ENCODE data around the gene SDC4.

SDC4 gene

DNA sequence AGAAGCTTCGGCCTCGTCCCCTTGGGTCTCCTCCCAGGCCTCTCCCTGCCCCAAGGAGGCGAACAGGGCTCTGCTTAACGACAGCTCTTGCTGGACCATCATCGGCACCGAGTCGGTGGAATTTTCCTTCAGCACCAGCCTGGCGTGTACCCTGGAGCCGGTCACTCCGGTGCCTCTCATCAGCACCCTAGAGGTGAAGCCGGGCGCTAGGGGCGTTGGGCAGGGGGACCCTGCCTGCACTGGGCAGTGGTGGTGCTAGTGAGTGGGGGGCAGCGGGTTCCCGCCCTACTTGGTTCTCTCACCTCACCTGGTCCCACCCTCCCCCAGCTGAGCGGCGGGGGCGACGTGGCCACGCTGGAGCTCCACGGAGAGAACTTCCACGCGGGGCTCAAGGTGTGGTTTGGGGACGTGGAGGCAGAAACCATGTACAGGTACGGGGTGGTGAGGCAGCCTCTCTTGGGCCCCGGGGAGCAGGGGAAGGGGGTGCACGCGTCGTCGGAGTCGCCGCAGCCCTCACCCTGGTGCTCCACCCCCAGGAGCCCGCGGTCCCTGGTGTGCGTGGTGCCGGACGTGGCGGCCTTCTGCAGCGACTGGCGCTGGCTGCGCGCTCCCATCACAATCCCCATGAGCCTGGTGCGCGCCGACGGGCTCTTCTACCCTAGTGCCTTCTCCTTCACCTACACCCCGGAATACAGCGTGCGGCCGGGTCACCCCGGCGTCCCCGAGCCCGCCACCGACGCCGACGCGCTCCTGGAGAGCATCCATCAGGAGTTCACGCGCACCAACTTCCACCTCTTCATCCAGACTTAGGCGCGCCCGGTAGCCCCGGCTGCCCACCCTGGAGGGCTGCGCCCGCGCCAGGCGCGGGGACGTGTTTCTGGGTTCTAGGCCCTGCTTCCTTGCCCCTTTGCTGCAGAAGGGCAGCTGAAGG lies 31.8 kb downstream of the SDC4 start:
- H3K9me3 Mint-ChIP-seq = no peaks in the 10 kb centered on the region
- H3K4me1 Mint-ChIP-seq = peaks cover 4% of the 10 kb centered on the region
- H3K27ac Mint-ChIP-seq = no peak overlapping the region
- H3K4me3 Mint-ChIP-seq = no peak overlapping the region
- H3K36me3 Mint-ChIP-seq (ENCODE audit: low read depth) = no peaks in the 10 kb centered on the region
- peaks cover 58% of the 10 kb centered on the region for H3K27me3 Mint-ChIP-seq (ENCODE audit: low read depth, poor library complexity)
- no peak for TF ChIP-seq CTCF (IDR thresholded peaks at IDR 0.05)
- DNase-seq = no peak

DNA sequence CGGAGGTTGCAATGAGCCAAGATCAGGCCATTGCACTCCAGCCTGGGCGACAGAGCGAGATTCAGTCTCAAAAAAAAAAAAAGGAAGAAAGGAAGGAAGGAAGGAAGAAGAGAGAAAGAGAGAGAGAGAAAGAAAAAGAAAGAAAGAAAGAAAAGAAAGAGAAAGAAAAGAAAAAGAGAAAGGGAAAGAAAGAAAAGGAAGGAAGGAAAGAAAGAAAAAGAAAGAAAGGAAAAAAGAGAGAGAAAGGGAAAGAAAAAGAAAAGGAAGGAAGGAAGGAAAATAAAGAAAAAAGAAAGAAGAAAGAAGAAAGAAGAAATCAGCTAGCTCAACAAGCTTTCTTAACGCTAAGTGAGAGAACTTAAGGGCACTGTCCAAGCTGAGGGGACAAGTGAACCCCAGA lies 32.6 kb downstream of the SDC4 start:
- H3K4me1 Mint-ChIP-seq = peaks cover 11% of the 10 kb centered on the region
- H3K27ac Mint-ChIP-seq = no peak overlapping the region
- H3K27me3 Mint-ChIP-seq (ENCODE audit: low read depth, poor library complexity) = peaks cover 62% of the 10 kb centered on the region
- no peaks in the 10 kb centered on the region for H3K36me3 Mint-ChIP-seq (ENCODE audit: low read depth)
- no peak for TF ChIP-seq CTCF (IDR thresholded peaks at IDR 0.05)
- H3K9me3 Mint-ChIP-seq = no peaks in the 10 kb centered on the region
- DNase-seq = no peak
- H3K4me3 Mint-ChIP-seq = no peak overlapping the region

DNA sequence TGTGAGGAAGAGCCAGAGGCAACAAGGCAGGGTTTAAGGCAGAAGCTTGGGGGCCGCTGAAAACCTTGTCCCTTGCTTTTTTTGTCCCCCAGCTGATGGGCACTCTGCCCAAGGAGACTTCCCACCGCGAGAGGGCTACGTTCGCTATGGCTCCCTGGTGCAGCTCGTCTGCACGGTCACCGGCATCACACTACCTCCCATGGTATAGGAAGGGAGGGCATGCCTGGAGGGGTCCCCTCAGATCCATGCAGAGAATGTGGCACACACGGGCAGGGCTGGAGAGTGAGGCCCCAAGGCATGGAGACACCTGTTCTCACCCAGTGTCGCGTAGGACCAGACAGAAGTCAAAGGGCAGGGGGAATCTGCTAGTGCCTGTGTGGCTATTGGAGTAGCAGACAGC lies 34.3 kb downstream of the SDC4 start:
- peaks cover 21% of the 10 kb centered on the region for H3K4me1 Mint-ChIP-seq
- H3K9me3 Mint-ChIP-seq = no peaks in the 10 kb centered on the region
- H3K4me3 Mint-ChIP-seq = no peak overlapping the region
- TF ChIP-seq CTCF (IDR thresholded peaks at IDR 0.05) = no peak
- no peaks in the 10 kb centered on the region for H3K36me3 Mint-ChIP-seq (ENCODE audit: low read depth)
- no peak for DNase-seq
- peaks cover 74% of the 10 kb centered on the region for H3K27me3 Mint-ChIP-seq (ENCODE audit: low read depth, poor library complexity)
- no peak overlapping the region for H3K27ac Mint-ChIP-seq

GRCh38 chr20:45313065-45313695 lies 35.0 kb downstream of the SDC4 start:
- no peak for TF ChIP-seq CTCF (IDR thresholded peaks at IDR 0.05)
- Mint-ChIP-seq H3K27ac (no peak overlapping the region), H3K4me3 (no peak overlapping the region), H3K27me3 (ENCODE audit: low read depth, poor library complexity) (peaks cover 74% of the 10 kb centered on the region), H3K36me3 (ENCODE audit: low read depth) (no peaks in the 10 kb centered on the region), H3K4me1 (peaks cover 21% of the 10 kb centered on the region), H3K9me3 (no peaks in the 10 kb centered on the region)
- no peak for DNase-seq

DNA sequence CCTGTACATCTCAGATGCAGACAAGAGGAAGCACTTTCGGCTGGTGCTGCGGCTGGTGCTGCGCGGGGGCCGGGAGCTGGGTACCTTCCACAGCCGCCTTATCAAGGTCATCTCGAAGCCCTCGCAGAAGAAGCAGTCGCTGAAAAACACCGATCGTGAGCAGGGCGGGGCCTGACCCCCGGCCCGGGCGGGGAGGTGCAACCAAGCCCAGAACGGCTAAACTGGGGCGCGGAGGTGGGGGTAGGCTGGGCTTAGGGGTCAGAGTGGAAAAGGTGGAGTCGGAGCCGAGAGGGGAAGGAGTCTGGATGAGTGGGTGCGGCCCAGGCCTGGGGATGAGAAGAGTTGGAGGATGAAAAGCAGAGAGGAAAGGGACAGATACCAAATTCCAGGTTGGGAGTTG lies 36.0 kb downstream of the SDC4 start:
- Mint-ChIP-seq H3K27me3 (ENCODE audit: low read depth, poor library complexity) (peaks cover 73% of the 10 kb centered on the region), H3K27ac (no peak overlapping the region), H3K4me1 (peaks cover 29% of the 10 kb centered on the region), H3K9me3 (no peaks in the 10 kb centered on the region), H3K4me3 (no peak overlapping the region), H3K36me3 (ENCODE audit: low read depth) (no peaks in the 10 kb centered on the region)
- TF ChIP-seq CTCF (IDR thresholded peaks at IDR 0.05) = no peak
- DNase-seq = no peak

Data from nephron progenitor cell (in vitro differentiated cells).